NCI-H748 (cell line): Measurements from ENCODE around the gene LFNG.

Experiments used
- DNase-seq: peaks from one replicate; lab custom pipeline; 2025; ENCODE audit not compliant: unreplicated experiment; lab: John Stamatoyannopoulos, UW

Gene LFNG

DNA sequence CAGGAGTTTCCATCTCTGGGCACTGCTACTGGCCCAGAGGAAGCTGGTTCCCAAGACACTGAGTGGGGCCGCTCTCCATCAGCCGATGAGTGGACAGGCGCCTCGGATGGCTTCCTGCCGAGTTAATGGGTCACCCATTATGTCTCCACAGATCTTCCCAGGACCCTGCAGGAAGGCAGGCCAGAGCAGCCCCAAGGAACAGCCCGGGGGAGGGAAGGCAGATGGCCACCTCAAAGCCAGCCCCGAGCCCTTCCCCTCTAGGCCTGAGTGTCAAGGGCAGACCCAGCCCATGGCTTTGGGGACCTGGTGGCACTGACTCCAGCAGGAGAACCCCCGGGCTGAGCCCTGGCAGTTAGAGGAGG, 3.4 kb upstream of the LFNG start:
- DNase-seq, result no peak

DNA sequence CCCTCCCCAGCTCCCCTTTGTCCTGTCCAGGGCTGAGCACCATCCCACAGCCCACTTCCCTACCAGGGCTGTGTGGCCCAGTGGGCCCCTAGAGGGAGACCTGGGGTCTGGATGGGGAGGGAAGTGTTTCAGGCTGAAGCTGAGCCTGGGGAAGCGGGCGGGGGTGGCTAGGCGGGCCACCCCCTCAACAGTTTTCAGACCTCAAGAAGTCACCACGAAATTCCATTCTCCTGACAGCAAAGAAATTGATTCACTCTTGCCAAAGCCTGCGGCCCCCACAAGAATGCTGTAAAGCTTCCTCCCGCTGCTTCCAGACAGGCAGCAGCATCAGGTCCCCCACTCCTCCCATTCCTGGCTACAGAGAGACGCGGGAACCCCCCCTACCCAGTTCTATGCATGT, 2.5 kb upstream of the LFNG start:
- no peak for DNase-seq

DNA sequence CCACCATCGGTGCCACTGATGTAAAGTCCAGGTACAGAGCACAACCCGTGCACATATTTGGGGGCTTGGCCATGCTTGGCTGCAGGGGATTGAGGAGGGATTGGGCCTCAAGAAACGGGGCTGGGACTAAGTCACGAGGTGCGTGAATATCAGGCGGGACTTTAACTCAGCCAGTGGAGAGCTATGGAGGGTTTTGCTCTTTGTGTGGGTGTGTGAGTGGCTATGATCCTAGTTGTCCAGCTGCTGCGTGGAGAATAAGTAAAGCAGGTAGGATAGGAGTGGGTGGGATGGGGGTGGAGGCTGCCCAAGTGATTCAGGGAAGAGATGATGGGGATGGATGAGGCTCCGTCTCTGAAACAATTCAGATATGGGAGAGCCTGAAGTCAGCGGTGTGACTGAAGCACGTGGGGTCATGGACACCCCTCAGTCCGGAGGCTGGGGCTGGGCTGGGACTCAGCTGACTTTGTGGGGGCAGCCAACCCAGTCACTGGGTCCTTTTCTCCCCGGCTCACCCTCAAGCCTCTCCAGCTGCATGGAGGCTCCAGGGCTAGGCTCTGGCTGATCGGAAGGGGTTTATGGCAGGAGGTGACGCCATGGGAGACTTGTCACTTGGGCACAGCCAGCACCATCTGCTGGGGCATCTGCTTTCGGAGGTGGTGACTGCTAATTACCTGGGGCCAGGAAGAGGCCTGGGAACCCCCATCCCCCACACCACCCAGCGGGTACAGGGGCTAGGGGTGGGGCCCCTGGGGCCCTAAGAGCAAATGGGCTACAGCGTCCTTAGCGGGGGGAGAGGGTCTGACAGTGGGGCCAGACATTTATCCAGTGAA, 1.7 kb upstream of the LFNG start:
- DNase-seq, result peak; percentile 30

DNA sequence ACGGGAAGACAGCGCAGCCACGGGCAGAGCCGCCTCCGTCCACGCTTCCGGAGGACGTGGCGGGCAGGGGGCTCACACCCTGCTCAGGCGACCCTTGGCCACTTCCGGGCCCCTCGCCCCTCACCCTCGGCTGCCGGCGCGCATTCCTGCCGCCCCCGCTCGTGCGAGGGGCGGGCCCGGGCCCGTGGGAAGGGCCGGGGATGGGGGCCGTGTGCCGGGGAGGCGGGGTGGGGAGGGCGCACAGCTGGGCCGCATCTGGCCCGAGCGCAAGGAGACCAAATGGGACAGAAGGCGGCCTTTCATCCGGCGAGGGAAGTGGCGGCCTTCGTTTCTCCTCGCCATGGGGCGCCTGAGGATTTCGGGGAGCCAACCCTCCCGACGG, 846 bp upstream of the LFNG start:
- DNase-seq, result no peak

DNA sequence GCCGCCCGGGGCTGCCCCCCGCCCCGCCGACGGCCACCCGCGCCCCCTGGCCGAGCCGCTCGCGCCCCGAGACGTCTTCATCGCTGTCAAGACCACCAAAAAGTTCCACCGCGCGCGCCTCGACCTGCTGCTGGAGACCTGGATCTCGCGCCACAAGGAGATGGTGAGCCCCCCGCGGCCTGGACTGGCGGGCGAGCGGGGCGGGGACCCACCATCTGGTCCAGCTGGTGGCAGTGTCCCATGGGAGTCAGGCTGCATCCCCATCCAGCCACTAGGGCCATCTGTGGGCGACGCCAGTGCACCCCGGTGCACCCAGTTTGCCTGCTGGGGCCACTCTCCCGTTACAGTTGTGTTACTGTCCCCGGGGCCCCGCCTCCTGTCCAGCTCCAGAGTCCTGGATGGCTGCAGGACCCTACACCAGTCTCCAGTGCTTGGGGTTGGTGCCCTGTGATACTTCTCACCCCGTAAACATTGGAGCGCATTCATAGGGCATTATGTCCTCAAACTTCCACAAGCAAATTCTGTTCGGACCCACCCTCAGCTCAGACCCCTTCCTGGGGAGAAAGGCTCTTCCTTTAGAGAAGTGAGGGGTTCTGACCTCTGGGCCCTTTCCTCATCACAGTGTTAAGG, 672 bp downstream of the LFNG start:
- DNase-seq, result peak; percentile 55

DNA sequence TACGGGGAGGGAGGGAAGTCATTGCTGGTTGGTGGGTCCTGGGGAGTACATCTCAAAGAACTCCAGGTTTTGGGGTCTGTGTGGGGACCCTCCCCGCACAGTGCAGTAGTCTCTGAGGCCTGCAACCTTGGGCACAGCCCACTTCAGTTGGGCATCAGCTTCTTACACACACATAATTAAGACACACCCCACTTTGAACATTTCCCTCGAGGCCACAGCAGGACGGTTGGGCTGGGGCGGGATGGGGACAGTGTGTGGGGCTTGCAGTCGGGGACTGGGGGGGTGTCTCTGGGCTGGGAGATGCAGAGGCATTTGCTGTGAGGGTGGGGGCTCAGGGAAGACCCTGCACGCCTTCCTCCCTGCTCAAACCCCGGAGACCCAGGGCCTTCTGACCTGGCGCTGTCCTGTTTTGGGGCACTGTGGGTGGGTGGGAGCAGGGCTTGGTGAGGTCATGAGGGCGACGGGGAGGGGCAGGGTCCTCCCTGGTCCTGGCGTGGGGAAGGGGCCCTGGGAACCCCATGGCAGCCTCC, 1.3 kb downstream of the LFNG start:
- DNase-seq, result peak; percentile 42

DNA sequence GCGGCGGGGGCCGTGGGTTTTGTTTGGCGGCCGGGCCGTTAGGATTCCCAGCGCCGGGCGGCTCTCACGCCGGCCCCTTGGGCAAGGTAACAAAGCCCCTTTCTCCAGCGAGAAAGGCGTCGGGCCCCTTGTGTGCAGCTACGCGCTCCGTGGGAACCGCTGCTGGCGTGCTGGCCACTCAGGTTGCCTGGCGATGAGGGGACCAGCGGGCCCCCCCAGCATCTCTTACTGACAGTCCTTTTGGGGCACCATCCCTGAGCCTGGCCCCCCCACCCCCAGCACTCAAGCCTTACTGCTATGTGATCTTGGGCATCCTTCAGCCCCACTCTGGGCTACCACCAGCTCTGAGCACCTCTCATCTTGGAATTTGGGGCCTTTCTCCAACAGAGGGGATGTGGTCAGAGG, 1.8 kb downstream of the LFNG start:
- peak; percentile 37 for DNase-seq

DNA sequence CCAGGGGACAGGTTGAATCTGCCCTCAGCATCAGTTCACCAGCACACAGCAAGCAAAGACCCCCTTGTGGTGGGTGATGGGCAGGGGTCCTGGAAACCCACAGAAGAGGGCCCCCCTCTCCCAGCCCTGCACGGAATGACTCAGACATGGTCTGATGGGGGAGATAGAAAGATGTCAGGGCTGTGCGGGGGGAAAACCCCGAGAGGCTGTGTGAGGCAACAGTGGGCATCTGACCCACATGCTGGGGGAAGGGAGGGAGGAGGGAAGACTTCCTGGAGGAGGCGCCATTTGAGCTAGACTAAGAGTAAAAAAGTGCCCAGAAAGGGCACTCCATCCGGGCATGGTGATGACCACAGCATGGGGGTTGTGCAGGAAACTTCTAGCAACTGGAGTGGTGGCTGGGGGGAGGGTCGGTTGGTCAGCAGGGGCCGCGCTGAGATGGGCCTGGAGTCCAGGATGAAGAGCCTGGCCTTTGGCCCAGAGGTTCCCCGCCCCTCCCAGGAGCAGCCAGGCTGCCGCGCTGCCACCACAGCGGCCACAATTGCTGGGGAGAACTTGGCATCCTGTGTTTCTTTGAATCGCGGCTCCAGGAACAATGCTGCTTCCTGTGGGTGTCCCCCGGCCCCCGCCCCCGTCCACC, 2.5 kb downstream of the LFNG start:
- DNase-seq, result peak; percentile 58

DNA sequence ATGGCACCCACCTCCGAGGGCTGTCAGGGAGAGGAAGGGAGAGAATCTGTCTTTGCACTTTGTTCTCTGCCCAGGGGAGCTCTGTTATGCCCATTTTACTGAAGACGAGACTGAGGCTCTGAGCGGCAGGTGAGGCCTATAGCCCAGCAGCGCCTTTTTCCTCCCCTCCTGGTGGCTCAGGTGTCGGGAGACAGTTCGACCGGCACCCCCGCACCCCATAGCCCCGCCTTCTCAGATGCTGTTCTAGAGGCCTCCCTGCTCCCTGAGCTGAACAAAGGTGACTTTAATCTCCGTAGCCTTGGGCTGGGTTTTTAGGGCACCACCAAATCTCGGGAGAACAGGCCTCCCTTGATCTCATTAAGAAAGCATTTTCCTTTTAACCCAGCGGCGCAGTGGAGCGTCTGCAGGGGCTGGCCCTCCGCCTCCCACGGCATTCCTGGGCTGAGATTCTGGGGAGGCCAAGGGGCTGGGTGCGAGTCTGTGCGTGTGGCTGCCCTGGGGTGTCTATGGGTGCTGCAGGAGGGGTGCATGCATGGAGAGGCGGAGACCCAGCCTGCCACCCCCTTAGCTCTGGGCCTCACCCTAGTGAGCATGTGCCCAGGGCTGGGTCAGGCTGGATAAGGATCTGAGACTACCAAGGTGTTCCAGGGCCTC, 3.3 kb downstream of the LFNG start:
- peak; percentile 50 for DNase-seq

DNA sequence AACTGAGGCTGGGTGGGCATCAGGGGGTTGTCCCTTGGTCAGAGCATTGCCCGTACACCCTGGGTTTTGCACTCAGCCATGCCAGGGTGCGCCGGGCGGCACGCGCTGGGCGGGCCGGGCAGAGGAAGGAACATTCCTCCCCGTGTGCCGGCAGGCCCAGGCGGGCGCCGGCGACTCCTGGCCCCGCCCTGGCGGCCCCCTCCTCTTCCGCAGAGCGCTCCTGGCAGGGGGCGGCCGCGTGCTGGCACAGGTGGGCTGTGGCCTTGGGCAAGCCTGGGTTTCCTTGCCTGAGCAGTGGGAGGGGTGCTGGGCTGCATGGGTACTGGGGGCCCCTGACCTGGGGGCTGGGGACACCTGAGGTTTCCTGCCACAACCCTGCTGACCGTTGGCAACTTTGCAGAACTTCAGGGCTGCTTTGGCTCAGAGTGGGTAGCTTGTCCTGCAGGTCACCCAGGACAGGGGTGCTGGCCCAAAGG, 3.9 kb downstream of the LFNG start:
- DNase-seq, result peak; percentile 90

DNA sequence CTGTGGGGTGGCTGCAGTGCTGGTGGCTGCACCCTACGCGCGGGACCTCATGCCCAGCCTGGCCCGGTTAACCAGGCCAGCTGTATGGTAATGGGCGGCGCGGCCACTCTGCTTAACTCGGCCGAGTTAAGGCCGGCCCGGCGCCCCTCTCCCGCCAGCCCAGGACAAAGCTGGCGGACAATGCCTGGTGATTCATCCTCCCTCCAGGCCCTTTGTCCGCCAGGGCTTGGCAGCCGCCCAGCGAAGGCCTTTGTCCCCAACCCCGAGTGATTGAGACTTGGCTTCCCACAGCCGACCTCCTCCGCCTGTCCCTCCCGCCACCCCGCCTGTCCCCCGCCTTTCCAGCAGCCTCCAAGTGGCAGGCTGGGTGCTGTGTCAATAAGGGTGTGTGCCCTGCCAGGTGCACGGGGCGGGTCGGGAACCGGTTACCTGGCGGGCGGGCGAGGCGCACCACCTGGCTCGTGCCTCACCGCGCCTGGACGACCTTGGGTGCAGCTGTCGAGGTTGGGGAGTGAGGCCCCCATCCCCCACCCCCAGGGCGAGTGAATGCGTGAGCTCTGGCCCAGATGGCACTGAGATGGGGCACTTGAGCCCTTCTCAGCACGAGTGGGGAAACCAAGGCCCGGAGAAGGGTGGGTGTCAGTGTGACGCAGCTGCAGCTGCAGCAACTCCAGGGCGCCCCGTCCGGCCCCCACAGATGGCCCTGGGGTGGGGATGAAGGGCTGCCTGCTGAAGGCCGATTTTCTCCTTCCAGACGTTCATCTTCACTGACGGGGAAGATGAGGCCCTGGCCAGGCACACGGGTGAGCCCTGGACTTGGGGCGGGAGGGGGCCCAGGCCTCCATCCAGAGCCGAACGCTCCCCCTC, 4.6 kb downstream of the LFNG start:
- DNase-seq, result peak; percentile 99

DNA sequence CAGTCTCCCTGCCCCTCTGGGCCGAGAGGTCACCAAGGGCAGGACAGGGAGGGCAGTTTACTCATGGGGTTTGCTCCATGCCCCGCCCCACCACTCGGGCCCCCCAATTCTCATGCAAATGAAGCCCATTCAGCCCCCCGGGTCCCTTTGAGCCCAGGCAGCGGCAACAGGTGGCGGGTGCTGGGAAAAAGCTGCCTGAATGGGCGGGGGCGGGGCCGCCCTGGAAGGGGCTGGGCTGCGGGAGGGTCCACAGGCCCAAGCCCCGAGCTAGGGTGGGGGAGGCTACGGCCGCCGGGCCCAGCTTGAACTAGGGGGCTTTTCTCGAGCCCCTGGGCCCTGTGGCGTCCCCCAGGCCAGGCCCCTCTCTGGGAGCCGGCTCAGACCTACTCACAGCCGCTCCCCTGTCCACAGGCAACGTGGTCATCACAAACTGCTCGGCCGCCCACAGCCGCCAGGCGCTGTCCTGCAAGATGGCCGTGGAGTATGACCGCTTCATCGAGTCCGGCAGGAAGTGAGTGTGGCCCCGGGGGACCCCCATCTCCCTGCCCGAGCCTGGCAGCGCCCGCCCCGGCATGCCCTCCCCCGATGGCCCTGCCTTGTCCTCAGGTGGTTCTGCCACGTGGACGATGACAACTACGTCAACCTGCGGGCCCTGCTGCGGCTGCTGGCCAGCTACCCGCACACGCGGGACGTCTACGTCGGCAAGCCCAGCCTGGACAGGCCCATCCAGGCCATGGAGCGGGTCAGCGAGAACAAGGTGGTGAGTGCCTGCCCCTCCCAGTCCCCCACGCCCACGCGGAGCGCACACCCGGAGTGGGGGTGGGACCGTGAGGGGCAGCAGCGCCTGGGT, 5.5 kb downstream of the LFNG start:
- peak; percentile 69 for DNase-seq

DNA sequence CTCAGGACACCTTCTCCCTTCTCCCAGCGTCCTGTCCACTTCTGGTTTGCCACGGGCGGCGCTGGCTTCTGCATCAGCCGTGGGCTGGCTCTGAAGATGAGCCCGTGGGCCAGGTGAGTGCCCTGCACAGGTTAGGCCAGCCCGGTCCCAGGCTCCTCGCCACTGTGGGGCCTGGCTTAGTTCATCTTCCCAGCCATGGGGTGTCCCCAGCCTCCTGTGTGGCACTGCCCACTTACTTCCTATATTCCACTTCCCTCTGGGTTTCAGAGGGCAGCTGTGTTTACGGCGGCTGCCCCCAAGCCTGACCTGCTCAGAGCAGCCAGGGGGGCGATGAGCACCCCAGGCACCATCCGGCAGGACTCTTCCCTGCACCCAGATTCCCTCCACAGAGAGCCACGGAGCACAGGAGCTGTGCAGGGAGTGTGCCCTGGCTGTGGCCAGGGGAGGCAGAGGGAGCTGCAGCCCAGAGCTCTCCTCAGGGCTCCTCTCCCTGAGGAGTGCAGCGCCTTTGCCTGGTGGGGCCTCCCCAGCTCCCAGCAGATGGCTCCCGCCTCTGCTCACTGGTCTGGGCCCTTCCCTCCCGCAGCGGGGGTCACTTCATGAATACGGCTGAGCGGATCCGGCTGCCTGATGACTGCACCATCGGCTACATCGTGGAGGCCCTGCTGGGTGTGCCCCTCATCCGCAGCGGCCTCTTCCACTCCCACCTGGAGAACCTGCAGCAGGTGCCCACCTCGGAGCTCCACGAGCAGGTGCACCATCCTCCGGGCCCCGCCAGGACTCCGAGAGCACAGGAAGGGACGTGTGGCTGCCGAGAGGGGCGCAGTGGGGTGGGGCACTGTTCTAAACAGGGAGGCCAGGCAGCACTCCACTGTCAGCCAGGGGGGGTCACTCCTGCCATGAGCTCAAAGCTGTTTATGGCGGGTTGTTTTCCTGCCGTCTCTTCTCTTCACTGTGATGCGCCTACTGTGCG, 6.4 kb downstream of the LFNG start:
- peak; percentile 97 for DNase-seq

DNA sequence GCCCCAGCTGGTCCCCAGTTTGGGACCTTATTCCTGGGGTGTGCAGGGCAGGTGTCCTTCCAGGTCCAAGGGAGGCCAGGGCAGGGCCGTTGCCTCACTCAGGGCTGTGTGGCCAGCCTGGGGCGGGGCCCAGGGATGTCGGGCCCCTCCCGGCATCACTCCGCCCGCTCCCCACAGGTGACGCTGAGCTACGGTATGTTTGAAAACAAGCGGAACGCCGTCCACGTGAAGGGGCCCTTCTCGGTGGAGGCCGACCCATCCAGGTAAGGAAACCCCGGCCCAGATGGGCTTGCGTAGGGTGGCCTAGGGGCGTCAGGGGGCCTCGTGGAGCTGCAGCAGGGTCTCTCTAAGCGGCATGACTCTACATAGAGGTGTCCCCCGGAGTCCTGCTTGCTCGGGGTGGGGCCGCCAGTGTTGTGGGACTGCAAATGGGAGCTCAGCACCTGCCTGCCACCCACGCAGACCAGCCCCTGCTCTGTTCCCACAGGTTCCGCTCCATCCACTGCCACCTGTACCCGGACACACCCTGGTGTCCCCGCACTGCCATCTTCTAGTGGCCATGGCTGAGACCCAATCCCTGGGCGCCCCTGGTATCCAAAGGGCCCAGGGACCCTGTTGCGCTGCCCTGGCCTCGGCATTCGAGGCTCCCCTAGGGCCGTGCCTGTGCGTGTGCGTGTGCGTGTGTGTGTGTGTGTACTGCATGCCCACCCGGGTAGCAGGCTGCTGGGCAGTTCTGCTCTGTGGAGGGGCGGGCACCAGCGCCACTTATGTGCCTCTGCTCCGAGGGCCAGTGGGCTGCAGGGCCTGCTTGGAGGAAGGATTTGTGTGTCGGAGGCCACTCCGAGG, 7.3 kb downstream of the LFNG start:
- peak; percentile 44 for DNase-seq

DNA sequence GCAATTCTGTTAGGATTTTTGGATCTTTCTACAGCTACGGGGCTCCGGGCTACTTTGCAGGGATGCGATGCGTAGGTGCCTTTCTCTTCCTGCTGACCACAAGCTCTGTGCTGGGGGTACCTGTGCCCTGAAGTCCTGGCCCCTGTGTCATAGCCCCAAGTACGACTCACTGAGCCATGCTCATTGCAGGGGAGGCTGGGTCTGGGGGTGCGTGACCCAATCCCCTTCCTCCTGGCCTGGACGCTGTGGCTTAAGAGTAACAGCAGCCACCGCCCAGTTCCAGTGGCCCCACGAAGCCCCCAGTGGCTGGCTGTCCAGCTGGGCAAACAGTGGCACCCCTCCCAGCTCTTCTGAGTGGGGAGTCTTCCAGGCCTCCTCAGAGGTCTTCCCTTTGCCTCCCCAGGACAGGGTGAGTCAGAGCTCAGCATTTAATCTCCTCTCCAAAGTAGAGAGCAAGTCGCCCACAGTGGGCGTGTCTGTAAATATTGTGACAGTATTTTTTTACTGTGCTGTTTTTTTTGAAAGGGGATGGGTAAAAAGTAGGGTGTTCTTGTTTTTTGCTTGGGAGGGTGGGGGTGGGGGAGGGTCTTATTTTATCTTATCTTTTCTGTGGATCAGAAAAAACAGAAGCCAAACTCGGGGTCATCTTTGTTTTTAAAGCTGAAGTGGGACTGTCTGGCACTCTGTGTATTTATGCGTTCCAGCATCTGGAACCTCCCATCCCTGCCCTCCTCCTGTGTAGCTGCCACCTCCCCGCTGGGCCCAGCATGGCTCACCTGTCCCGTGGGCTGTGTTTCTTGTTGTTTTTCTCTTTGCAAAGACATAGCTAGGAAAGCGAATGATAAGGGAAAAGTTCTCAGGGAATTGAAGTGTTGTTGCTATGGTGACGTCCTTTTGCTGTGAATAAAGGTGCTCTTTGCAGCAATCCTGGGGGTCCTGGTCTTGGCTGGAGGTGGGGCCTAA, 8.2 kb downstream of the LFNG start:
- DNase-seq, result peak; percentile 85

DNA sequence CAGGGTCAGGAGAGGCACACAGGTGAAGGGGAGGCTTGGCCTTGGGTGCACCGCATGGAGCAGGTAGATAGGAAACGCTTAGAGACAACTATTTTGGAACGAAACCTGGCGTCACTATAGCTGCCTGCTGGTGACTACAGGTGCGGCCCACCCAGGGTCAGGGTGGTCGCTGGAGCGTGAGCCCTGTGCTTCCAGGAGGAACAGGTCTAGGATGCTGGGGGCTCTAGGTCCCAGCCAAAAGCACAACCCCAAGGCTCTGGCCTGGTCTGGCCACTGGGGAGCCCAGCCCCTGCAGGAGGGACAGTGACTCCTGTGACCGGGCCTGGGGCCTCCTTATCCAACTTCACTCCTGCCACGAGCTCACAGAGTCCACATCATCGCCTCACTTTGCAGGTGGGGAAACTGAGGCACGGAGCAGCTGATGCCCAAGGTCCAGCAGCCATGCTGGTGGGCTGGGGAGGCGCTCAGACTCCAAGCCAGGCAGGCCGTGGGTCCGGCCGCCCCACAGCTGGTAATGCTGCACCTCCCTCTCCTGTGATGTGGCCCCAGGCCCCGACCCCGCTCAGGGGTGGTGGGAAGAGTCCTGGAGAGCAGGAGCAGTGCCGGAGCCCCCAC, 9.0 kb downstream of the LFNG start:
- no peak for DNase-seq
